Loucy (cell line): ENCODE data around the gene DAB1.

Experiments
- H2AFZ ChIP-seq: fragments of 200-600 bp; sonication (generic); 2 replicates; pipeline ENCODE4 v1.6.0; 2016; ENCODE audit warnings: antibody characterized with exemption, mild to moderate bottlenecking, low read length, moderate library complexity
- H3F3A ChIP-seq: fragments of 200-600 bp; 2 replicates; pipeline ENCODE4 v1.6.0; 2016; ENCODE audit warnings: antibody characterized with exemption, low read depth, mild to moderate bottlenecking
- H3K27me3 ChIP-seq: fragments of 200-600 bp; sonication (generic); 2 replicates; pipeline ENCODE4 v1.6.1; 2014; ENCODE audit warnings: low read length, mild to moderate bottlenecking; ENCODE audit not compliant: insufficient read depth, poor library complexity, severe bottlenecking
- H3K36me3 ChIP-seq: fragments of 200-600 bp; sonication (generic); 2 replicates; pipeline ENCODE4 v1.6.1; 2016; ENCODE audit warnings: low read length; ENCODE audit not compliant: insufficient read depth
- H3K4me1 ChIP-seq: fragments of 200-600 bp; sonication (generic); 2 replicates; pipeline ENCODE4 v1.5.1; 2014; ENCODE audit warnings: low read length, mild to moderate bottlenecking; ENCODE audit not compliant: insufficient read depth, poor library complexity, severe bottlenecking
- H3K4me2 ChIP-seq: fragments of 200-600 bp; sonication (generic); 2 replicates; pipeline ENCODE4 v1.6.0; 2014; ENCODE audit warnings: antibody characterized with exemption, low read length, low read depth, mild to moderate bottlenecking; ENCODE audit not compliant: poor library complexity, severe bottlenecking
- H3K4me3 ChIP-seq: fragments of 200-600 bp; sonication (generic); 2 replicates; pipeline ENCODE4 v1.5.1; 2014; ENCODE audit warnings: low read length, mild to moderate bottlenecking, mixed read lengths; ENCODE audit not compliant: poor library complexity, severe bottlenecking
- H3K79me2 ChIP-seq: fragments of 200-600 bp; sonication (generic); 2 replicates; pipeline ENCODE4 v1.6.1; 2014; ENCODE audit warnings: low read length; ENCODE audit not compliant: insufficient read depth
- H3K9ac ChIP-seq: fragments of 200-600 bp; sonication (generic); 2 replicates; pipeline ENCODE4 v1.6.0; 2014; ENCODE audit warnings: mild to moderate bottlenecking, low read depth, low read length, moderate library complexity; ENCODE audit not compliant: poor library complexity, severe bottlenecking
- H3K9me2 ChIP-seq: fragments of 200-600 bp; sonication (generic); replicated peaks from 2 replicates; pipeline ENCODE4 v1.6.1; 2016; ENCODE audit warnings: low read depth, low read length, mixed read lengths
- H3K9me3 ChIP-seq: fragments of 200-600 bp; sonication (generic); 2 replicates; pipeline ENCODE4 v1.6.1; 2014; ENCODE audit warnings: mild to moderate bottlenecking, antibody characterized with exemption, low read length, low read depth; ENCODE audit not compliant: insufficient read depth
- H4K20me1 ChIP-seq: fragments of 200-600 bp; sonication (generic); 2 replicates; pipeline ENCODE4 v1.6.0; 2014; ENCODE audit warnings: antibody characterized with exemption, low read length, mild to moderate bottlenecking; ENCODE audit not compliant: insufficient read depth, poor library complexity, severe bottlenecking
- EZH2phosphoT487 ChIP-seq: fragments of 200-600 bp; IDR thresholded peaks from 2 replicates; pipeline ENCODE4 v1.6.1; 2018; ENCODE audit warnings: antibody characterized with exemption, mild to moderate bottlenecking, moderate library complexity, borderline replicate concordance
- TF ChIP-seq, protein P1 (sequence below): fragments of 200-600 bp; sonication (generic); conservative IDR thresholded peaks from 2 replicates; pipeline ENCODE4 v1.5.1; 2014; ENCODE audit warnings: mild to moderate bottlenecking, antibody characterized with exemption, low read length

The DAB1 gene

GRCh38 chr1:57307392-57308170, 116.3 kb downstream of the DAB1 start:
- Histone ChIP-seq H2AFZ (peak overlapping the region; percentile 66; the same call in 1 of the 2 replicates), H3K27me3 (no peaks in the 10 kb centered on the region), H3K4me3 (peak overlapping the region; percentile 69), H3F3A (no peaks in the 10 kb centered on the region), H3K9ac (peak overlapping the region; percentile 55), H3K4me2 (peak overlapping the region; percentile 80), H3K9me3 (no peaks in the 10 kb centered on the region), H4K20me1 (no peaks in the 10 kb centered on the region), H3K79me2 (no peaks in the 10 kb centered on the region), H3K36me3 (no peaks in the 10 kb centered on the region), H3K9me2 (no peaks in the 10 kb centered on the region), H3K4me1 (peaks cover 16% of the 10 kb centered on the region)
- TF ChIP-seq EZH2phosphoT487, result no peak
- TF ChIP-seq, protein P1, sequence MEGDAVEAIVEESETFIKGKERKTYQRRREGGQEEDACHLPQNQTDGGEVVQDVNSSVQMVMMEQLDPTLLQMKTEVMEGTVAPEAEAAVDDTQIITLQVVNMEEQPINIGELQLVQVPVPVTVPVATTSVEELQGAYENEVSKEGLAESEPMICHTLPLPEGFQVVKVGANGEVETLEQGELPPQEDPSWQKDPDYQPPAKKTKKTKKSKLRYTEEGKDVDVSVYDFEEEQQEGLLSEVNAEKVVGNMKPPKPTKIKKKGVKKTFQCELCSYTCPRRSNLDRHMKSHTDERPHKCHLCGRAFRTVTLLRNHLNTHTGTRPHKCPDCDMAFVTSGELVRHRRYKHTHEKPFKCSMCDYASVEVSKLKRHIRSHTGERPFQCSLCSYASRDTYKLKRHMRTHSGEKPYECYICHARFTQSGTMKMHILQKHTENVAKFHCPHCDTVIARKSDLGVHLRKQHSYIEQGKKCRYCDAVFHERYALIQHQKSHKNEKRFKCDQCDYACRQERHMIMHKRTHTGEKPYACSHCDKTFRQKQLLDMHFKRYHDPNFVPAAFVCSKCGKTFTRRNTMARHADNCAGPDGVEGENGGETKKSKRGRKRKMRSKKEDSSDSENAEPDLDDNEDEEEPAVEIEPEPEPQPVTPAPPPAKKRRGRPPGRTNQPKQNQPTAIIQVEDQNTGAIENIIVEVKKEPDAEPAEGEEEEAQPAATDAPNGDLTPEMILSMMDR, result no peak

DNA sequence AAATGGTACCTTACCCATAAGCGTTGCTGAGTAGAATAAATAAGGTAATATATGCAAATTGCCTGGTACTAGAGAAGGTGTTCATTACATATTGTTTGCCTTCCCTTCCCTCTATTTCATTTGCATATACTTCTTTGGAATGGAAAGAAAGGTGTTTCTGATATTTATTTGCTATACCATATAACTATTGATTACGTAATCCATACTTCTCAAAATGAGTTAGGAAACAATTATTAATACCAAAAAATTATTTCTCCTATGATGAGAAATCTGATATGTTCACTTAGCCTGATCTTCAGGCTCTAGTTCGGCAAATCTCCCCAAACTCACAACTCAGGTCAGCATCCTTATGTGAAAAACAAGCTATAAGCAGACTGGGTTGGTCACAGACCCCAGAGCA, 119.3 kb downstream of the DAB1 start:
- no peaks in the 10 kb centered on the region for H3K36me3 ChIP-seq
- H2AFZ ChIP-seq, result no peak overlapping the region
- H4K20me1 ChIP-seq, result no peaks in the 10 kb centered on the region
- TF ChIP-seq, protein P1, result no peak
- TF ChIP-seq EZH2phosphoT487, result no peak
- H3K9me3 ChIP-seq, result no peaks in the 10 kb centered on the region
- H3K9me2 ChIP-seq, result no peaks in the 10 kb centered on the region
- H3K79me2 ChIP-seq, result no peaks in the 10 kb centered on the region
- peak overlapping the region; percentile 39 for H3K4me2 ChIP-seq
- H3K27me3 ChIP-seq, result no peaks in the 10 kb centered on the region
- H3K4me1 ChIP-seq, result peaks cover 30% of the 10 kb centered on the region
- H3K4me3 ChIP-seq, result no peak overlapping the region
- H3K9ac ChIP-seq, result no peak overlapping the region
- no peaks in the 10 kb centered on the region for H3F3A ChIP-seq

GRCh38 chr1:57302812-57303596, 120.9 kb downstream of the DAB1 start:
- no peaks in the 10 kb centered on the region for H3F3A ChIP-seq
- no peaks in the 10 kb centered on the region for H3K79me2 ChIP-seq
- H3K9me3 ChIP-seq, result no peaks in the 10 kb centered on the region
- no peak overlapping the region for H3K9ac ChIP-seq
- no peaks in the 10 kb centered on the region for H3K9me2 ChIP-seq
- no peaks in the 10 kb centered on the region for H3K27me3 ChIP-seq
- H3K4me3 ChIP-seq, result no peak overlapping the region
- no peak overlapping the region for H2AFZ ChIP-seq
- H3K4me2 ChIP-seq, result no peak overlapping the region
- H3K36me3 ChIP-seq, result no peaks in the 10 kb centered on the region
- peaks cover 28% of the 10 kb centered on the region for H3K4me1 ChIP-seq
- TF ChIP-seq, protein P1, result no peak
- TF ChIP-seq EZH2phosphoT487, result no peak
- no peaks in the 10 kb centered on the region for H4K20me1 ChIP-seq
